ENCODE measurements around the gene CCDC50. TPM values are rescaled to one million over a fixed set of nuclear protein-coding genes. Genes with fewer than 3 reads are reported as not detected.

CCDC50 gene
- 100 to 1,000 TPM in 1 of 2 donors, 10 to 100 TPM in 1; 99.5 to 169 TPM for total RNA-seq

GRCh38 chr3:191328962-191329653, at the start of gene CCDC50:
Gene CCDC50, plus strand, starts transcription at chr3:191329394. Its CDS starts 281 bp downstream, at chr3:191329675.
- Histone ChIP-seq H3K4me3 (peak within 1 kb of the TSS; percentile 98), H3K9me3 (no peaks in the 10 kb centered on the region), H3K27me3 (replicated peaks; ENCODE audit: insufficient read depth) (no peaks in the 10 kb centered on the region), H3K36me3 (no peaks in the 10 kb centered on the region), H3K4me1 (ENCODE audit: control insufficient read depth in 1 of 2, low read depth in 2 of 2) (peaks cover 29 to 40% of the 10 kb centered on the region in 2 donors), H3K27ac (peak within 1 kb of the TSS; percentile 89 to 99)
- DNase-seq (ENCODE audit: low spot score): peak; percentile 52
- ATAC-seq (ENCODE audit: insufficient number of reproducible peaks, low FRiP score, low read depth): peak; percentile 41
- TF ChIP-seq CTCF (IDR thresholded peaks at IDR 0.05): no peak

- Histone ChIP-seq H3K27ac (no peak overlapping the region), H3K27me3 (replicated peaks; ENCODE audit: insufficient read depth) (no peaks in the 10 kb centered on the region), H3K4me1 (ENCODE audit: control insufficient read depth in 1 of 2, low read depth in 2 of 2) (no peaks in the 10 kb centered on the region), H3K4me3 (no peak overlapping the region), H3K36me3 (no peaks in the 10 kb centered on the region), H3K9me3 (no peaks in the 10 kb centered on the region)
- ATAC-seq (ENCODE audit: insufficient number of reproducible peaks, low FRiP score, low read depth) (no peak), DNase-seq (ENCODE audit: low spot score) (no peak)
- no peak for TF ChIP-seq CTCF (IDR thresholded peaks at IDR 0.05)
Observed at GRCh38 chr3:191280111-191280510, 49.1 kb upstream of the CCDC50 start.

GRCh38 chr3:191280882-191281281, 48.3 kb upstream of the CCDC50 start:
- DNase-seq (ENCODE audit: low spot score): no peak
- no peak for ATAC-seq (ENCODE audit: insufficient number of reproducible peaks, low FRiP score, low read depth)
- H3K4me1 ChIP-seq (ENCODE audit: control insufficient read depth in 1 of 2, low read depth in 2 of 2): no peaks in the 10 kb centered on the region

GRCh38 chr3:191282251-191283185, 46.7 kb upstream of the CCDC50 start:
- Histone ChIP-seq H3K4me1 (ENCODE audit: control insufficient read depth in 1 of 2, low read depth in 2 of 2) (no peaks in the 10 kb centered on the region), H3K36me3 (no peaks in the 10 kb centered on the region), H3K9me3 (no peaks in the 10 kb centered on the region), H3K27ac (no peak overlapping the region), H3K27me3 (replicated peaks; ENCODE audit: insufficient read depth) (no peaks in the 10 kb centered on the region), H3K4me3 (no peak overlapping the region)
- ATAC-seq (ENCODE audit: insufficient number of reproducible peaks, low FRiP score, low read depth) (no peak), DNase-seq (ENCODE audit: low spot score) (no peak)
- TF ChIP-seq CTCF (IDR thresholded peaks at IDR 0.05): no peak

More at GRCh38 chr3:191280882-191281281, 48.3 kb upstream of the CCDC50 start:
- H3K27ac ChIP-seq: no peak overlapping the region
- no peak for TF ChIP-seq CTCF (IDR thresholded peaks at IDR 0.05)
- no peaks in the 10 kb centered on the region for H3K36me3 ChIP-seq
- no peaks in the 10 kb centered on the region for H3K27me3 ChIP-seq (replicated peaks; ENCODE audit: insufficient read depth)
- no peaks in the 10 kb centered on the region for H3K9me3 ChIP-seq
- no peak overlapping the region for H3K4me3 ChIP-seq

- no peak overlapping the region for H3K4me3 ChIP-seq
- H3K36me3 ChIP-seq: no peaks in the 10 kb centered on the region
- no peaks in the 10 kb centered on the region for H3K27me3 ChIP-seq (replicated peaks; ENCODE audit: insufficient read depth)
- no peak for TF ChIP-seq CTCF (IDR thresholded peaks at IDR 0.05)
- DNase-seq (ENCODE audit: low spot score) (no peak), ATAC-seq (ENCODE audit: insufficient number of reproducible peaks, low FRiP score, low read depth) (no peak)
- no peaks in the 10 kb centered on the region for H3K4me1 ChIP-seq (ENCODE audit: control insufficient read depth in 1 of 2, low read depth in 2 of 2)
- no peaks in the 10 kb centered on the region for H3K9me3 ChIP-seq
- no peak overlapping the region for H3K27ac ChIP-seq
Observed at GRCh38 chr3:191283400-191283799, 45.8 kb upstream of the CCDC50 start.

Measured in thoracic aorta (tissue), 2 donors.